Smooth muscle cell (in vitro differentiated cells): ENCODE results near the gene CACNA1A. TPM values are rescaled to one million over a fixed set of nuclear protein-coding genes. Genes with fewer than 3 reads are reported as not detected.

Experiments used
- DNase-seq: peaks from one replicate; lab custom pipeline; 2025; ENCODE audit not compliant: unreplicated experiment; lab: John Stamatoyannopoulos, UW
- H2AFZ ChIP-seq: fragments of 200-600 bp; sonication (generic); 2 replicates; pipeline ENCODE4 v1.6.0; 2016; ENCODE audit warnings: antibody characterized with exemption, low read depth, mild to moderate bottlenecking
- H3F3A ChIP-seq: fragments of 200-600 bp; sonication (generic); 2 replicates; pipeline ENCODE4 v1.6.0; 2017; ENCODE audit warnings: antibody characterized with exemption, low read depth
- H3K27ac ChIP-seq: fragments of 200-600 bp; sonication (generic); 2 replicates; pipeline ENCODE4 v1.5.1; 2016; ENCODE audit warnings: low read depth, mild to moderate bottlenecking
- H3K27me3 ChIP-seq: fragments of 200-600 bp; sonication (generic); 2 replicates; pipeline ENCODE4 v1.6.1; 2016; ENCODE audit warnings: low read depth, mild to moderate bottlenecking
- H3K36me3 ChIP-seq: fragments of 200-600 bp; sonication (generic); 2 replicates; pipeline ENCODE4 v1.5.1; 2016; ENCODE audit warnings: low read depth
- H3K4me1 ChIP-seq: fragments of 200-600 bp; sonication (generic); 2 replicates; pipeline ENCODE4 v1.5.1; 2016; ENCODE audit warnings: low read depth
- H3K4me2 ChIP-seq: fragments of 200-600 bp; sonication (generic); 2 replicates; pipeline ENCODE4 v1.6.0; 2016; ENCODE audit warnings: mild to moderate bottlenecking
- H3K4me3 ChIP-seq: fragments of 200-600 bp; sonication (generic); 2 replicates; pipeline ENCODE4 v1.5.1; 2016; ENCODE audit warnings: mild to moderate bottlenecking
- H3K79me2 ChIP-seq: fragments of 200-600 bp; sonication (generic); 2 replicates; pipeline ENCODE4 v1.6.0; 2016; ENCODE audit warnings: low read depth, mild to moderate bottlenecking
- H3K9ac ChIP-seq: fragments of 200-600 bp; sonication (generic); 2 replicates; pipeline ENCODE4 v1.6.0; 2016; ENCODE audit warnings: low read depth
- H3K9me3 ChIP-seq: fragments of 200-600 bp; sonication (generic); replicated peaks from 2 replicates; pipeline ENCODE4 v1.5.1; 2016; ENCODE audit warnings: low read depth
- H4K20me1 ChIP-seq: fragments of 200-600 bp; sonication (generic); 2 replicates; pipeline ENCODE4 v1.6.0; 2016; ENCODE audit warnings: low read depth
- CTCF ChIP-seq: fragments of 200-600 bp; sonication (generic); IDR thresholded peaks from 2 replicates; pipeline ENCODE4 v1.5.1; 2017; ENCODE audit warnings: borderline replicate concordance, mild to moderate bottlenecking, antibody characterized with exemption; ENCODE audit not compliant: insufficient read depth, poor library complexity, severe bottlenecking
- WGBS: methylation state at CpG from one replicate; pipeline ENCODE4 v1.1.7; 2016; ENCODE audit warnings: low lambda C conversion rate; 5-methylcytosine and 5-hydroxymethylcytosine counted together
- polyA plus RNA-seq: library from polyadenylated mRNA; unstranded; fragments of >200 nt; fragmentation: Nextera tagmentation; extraction: Ambion mirVana; gene quantifications from 2 replicates; pipeline ENCODE4 v1.2.1, GENCODE V29; 2016
- total RNA-seq: library from RNA; depleted of rRNA; stranded (reverse); fragments of >200 nt; gene quantifications from 2 replicates; pipeline ENCODE4 v1.2.3, GENCODE V29; 2014

CACNA1A gene
- total and polyA plus RNA-seq, 2 experiments from 2014 or later: 1.3 to 3.0 TPM

DNA sequence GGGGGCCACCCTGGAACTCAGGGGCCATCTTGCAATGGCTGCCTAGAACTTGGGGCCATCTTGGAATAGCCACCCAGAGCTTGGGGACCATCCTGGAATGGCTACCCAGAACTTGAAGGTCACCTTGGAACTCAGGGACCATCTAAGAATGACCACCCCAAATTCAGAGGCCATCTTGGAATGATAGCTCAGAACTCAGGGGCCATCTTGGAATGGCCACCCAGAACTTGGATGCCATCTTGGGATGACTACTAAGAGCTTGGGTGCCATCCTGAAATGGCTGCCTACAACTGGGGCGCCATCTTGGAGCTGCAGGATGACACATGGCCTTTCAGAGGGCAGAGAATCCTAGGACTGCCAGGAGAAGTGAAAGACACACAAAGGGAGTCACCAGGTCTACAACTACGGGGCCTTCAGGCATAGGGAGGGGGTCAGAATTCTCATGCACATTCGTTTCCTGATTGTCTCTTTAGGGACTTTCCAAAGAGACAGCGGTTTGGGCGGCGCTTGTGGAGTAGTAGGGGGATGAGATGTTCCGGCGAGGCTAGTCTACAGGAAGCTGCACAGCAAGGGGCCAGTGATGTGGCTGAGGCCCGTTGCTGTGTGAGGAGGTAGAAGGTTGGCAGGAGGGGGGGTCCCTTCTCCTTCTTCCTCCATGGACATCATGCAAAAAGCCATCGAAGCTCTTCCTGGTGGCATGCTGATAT, 231.1 kb downstream of the CACNA1A start:
- no peaks in the 10 kb centered on the region for H3F3A ChIP-seq
- DNase-seq: no peak
- 90% methylated on average over 10 of the region's 10 CpGs for WGBS
- H2AFZ ChIP-seq: no peak overlapping the region
- no peaks in the 10 kb centered on the region for H3K79me2 ChIP-seq
- no peak for TF ChIP-seq CTCF
- no peaks in the 10 kb centered on the region for H3K9me3 ChIP-seq
- no peak overlapping the region for H3K4me2 ChIP-seq
- H3K4me1 ChIP-seq: no peaks in the 10 kb centered on the region
- H3K27me3 ChIP-seq: no peaks in the 10 kb centered on the region
- H4K20me1 ChIP-seq: no peaks in the 10 kb centered on the region
- H3K27ac ChIP-seq: no peak overlapping the region
- no peak overlapping the region for H3K9ac ChIP-seq
- H3K36me3 ChIP-seq: no peaks in the 10 kb centered on the region
- H3K4me3 ChIP-seq: no peak overlapping the region

- no peaks in the 10 kb centered on the region for H4K20me1 ChIP-seq
- H3K36me3 ChIP-seq: no peaks in the 10 kb centered on the region
- H3F3A ChIP-seq: no peaks in the 10 kb centered on the region
- no peak for DNase-seq
- no peak overlapping the region for H3K4me3 ChIP-seq
- TF ChIP-seq CTCF: no peak
- H3K9ac ChIP-seq: no peak overlapping the region
- H3K27me3 ChIP-seq: no peaks in the 10 kb centered on the region
- no peaks in the 10 kb centered on the region for H3K4me1 ChIP-seq
- H3K27ac ChIP-seq: no peak overlapping the region
- no peak overlapping the region for H3K4me2 ChIP-seq
- no peaks in the 10 kb centered on the region for H3K79me2 ChIP-seq
- 98% methylated on average over 5 of the region's 5 CpGs for WGBS
- no peaks in the 10 kb centered on the region for H3K9me3 ChIP-seq
- H2AFZ ChIP-seq: no peak overlapping the region
Observed at GRCh38 chr19:13270514-13271105, 235.7 kb downstream of the CACNA1A start.

- no peaks in the 10 kb centered on the region for H4K20me1 ChIP-seq
- no peaks in the 10 kb centered on the region for H3K36me3 ChIP-seq
- no peaks in the 10 kb centered on the region for H3K79me2 ChIP-seq
- H2AFZ ChIP-seq: no peak overlapping the region
- 95% methylated on average over 10 of the region's 10 CpGs for WGBS
- H3K27me3 ChIP-seq: no peaks in the 10 kb centered on the region
- H3K4me1 ChIP-seq: no peaks in the 10 kb centered on the region
- H3K9ac ChIP-seq: no peak overlapping the region
- no peaks in the 10 kb centered on the region for H3F3A ChIP-seq
- DNase-seq: no peak
- no peaks in the 10 kb centered on the region for H3K9me3 ChIP-seq
- no peak for TF ChIP-seq CTCF
- no peak overlapping the region for H3K4me3 ChIP-seq
- H3K4me2 ChIP-seq: no peak overlapping the region
- H3K27ac ChIP-seq: no peak overlapping the region
Observed at GRCh38 chr19:13269348-13269747, 236.9 kb downstream of the CACNA1A start.

GRCh38 chr19:13267889-13268288, 238.4 kb downstream of the CACNA1A start:
- TF ChIP-seq CTCF: no peak
- WGBS: 69% methylated on average over 4 of the region's 4 CpGs
- no peak overlapping the region for H2AFZ ChIP-seq
- no peaks in the 10 kb centered on the region for H3K27me3 ChIP-seq
- no peak overlapping the region for H3K4me3 ChIP-seq
- H3K4me2 ChIP-seq: no peak overlapping the region
- no peaks in the 10 kb centered on the region for H3F3A ChIP-seq
- no peaks in the 10 kb centered on the region for H3K79me2 ChIP-seq
- no peaks in the 10 kb centered on the region for H4K20me1 ChIP-seq
- H3K4me1 ChIP-seq: no peaks in the 10 kb centered on the region
- DNase-seq: no peak
- H3K9ac ChIP-seq: no peak overlapping the region
- H3K27ac ChIP-seq: no peak overlapping the region
- H3K36me3 ChIP-seq: no peaks in the 10 kb centered on the region
- H3K9me3 ChIP-seq: no peaks in the 10 kb centered on the region
